GM18520 (cell line): ENCODE results near the gene HNRNPA2B1.
"Not testable (repeated sequence)": the region's sequence is repeated elsewhere in the genome, so short reads cannot be mapped to it uniquely, and the experiment has no call there.

Experiments
- ATAC-seq: cut with Tn5 transposase; IDR thresholded peaks from one replicate; pipeline ENCODE4 v1.9.1; 2021; ENCODE audit not compliant: unreplicated experiment

Gene HNRNPA2B1

DNA sequence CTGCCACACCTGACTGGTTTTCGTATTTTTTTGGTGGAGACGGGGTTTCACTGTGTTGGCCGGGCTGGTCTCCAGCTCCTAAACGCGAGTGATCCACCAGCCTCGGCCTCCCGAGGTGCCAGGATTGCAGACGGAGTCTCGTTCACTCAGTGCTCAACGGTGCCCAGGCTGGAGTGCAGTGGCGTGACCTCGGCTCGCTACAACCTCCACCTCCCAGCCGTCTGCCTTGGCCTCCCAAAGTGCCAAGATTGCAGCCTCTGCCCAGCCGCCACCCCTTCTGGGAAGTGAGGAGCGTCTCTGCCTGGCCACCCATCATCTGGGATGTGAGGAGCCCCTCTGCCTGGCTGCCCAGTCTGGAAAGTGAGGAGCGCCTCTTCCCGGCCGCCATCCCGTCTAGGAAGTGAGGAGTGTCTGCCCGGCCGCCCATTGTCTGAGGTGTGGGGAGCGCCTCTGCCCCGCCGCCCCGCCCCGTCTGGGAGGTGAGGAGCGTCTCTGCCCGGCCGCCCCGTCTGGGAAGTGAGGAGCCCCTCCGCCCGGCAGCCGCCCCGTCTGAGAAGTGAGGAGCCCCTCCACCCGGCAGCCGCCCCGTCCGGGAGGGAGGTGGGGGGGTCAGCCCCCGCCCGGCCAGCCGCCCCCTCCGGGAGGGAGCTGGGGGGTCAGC is 52.8 kb downstream of the HNRNPA2B1 start:
- not testable (repeated sequence) for ATAC-seq

DNA sequence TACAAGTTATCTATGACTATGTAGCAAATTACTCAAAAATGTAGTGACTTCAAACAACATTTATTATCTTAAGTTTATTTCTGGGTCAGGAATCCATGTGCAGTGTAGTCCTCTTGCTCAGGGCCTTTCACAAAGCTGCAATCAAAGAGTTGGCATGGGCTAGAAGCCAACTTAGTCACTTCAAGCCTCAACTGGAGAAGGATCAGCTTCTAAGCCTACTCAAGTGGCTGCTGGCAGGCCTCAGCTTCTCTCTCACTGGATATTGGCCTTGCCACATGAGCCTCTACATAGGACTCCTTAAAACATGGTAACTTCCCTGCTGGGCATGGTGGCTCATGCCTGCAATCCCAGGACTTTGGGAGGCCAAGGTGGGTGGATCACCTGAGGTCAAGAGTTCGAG is 53.5 kb downstream of the HNRNPA2B1 start:
- no peak for ATAC-seq

DNA sequence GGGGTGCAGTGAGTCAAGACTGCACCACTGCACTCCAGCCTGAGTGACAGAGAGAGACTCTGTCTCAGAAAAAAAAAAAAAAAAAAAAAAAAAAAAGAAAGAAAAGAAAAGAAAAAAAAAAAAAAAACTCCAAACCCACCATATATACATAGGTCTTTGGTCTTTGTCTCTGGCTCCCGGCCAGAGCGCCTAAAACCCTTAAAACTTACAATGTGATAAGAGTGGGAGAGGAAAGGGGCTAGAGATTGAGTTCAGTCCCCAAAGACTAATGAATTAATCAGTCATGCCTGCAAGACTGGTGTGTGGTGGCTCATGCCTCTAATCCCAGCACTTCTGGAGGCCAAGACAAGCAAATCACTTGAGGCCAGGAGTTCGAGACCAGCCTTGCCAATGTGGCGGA is 55.3 kb downstream of the HNRNPA2B1 start:
- ATAC-seq: no peak

DNA sequence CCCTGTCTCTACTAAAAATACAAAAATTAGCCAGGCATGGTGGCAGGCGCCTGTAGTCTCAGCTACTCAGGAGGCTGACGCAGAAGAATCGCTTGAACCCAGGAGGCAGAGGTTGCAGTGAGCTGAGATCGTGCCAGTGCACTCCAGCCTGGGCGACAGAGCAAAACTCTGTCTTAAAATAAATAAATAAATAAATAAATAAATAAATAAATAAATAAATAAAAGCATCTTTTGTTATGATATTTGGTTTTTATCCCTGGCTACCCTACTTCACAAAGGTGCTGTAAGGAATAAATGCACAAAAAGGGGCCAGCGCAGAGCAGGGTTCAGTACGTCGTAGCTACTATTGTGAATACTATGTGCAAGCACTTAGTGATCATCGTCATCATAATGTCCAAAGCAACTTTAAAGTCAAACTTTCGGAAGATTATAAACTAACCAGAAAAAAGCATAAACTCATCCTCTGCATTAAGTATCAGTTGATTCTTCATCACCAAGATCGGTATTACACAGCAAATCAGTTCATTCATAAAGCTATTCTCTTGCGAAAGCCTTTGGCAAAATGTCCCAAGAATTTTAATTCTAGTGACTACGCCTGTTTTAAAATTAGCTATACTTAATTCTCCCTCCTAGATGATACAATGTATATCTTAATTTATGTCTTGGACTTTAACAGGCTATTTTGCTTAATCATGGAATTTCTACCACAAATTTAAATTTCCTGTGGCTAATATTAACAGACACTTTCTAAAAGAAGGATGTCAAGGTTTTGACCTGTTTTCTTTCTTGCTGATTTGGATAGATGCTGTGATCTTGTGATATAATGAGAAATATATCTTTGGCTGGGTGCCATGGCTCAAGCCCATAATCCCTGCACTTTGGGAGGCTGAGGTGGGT is 56.1 kb downstream of the HNRNPA2B1 start:
- ATAC-seq: no peak

DNA sequence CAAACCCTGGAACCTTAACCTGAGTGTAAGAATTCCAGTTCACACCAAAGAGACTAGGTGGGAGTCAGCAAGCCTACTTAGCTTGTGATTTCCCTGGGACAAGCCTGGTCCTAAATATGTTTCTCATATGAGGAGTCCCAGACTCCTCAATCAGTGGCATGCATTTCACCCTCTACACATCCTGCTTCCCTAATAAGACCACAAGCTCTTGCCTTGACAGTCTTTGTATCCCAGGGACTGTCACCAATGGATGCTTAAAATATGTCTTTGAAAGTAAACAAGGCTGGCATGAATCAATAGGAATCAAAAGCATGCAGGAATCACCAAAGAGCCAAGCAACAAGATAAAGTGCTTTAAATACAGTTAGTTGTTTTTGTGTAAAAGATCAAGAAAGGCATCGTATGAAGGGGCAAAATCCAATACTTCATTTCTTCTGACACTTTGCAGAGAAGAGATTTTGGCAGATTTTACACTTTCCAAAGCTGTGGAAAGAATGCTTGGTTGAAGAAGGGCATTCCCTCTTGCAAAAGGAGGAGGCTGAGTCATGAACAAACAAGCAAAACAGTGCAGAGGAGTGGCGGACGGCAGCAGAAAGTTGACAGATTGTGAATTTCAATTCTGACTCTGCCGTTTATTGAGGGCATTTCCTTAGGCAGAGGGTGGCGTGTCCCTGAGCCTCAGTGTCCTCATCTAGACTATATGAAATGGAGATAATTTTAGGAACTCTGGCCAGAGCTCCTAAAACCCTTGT is 57.1 kb downstream of the HNRNPA2B1 start:
- no peak for ATAC-seq

DNA sequence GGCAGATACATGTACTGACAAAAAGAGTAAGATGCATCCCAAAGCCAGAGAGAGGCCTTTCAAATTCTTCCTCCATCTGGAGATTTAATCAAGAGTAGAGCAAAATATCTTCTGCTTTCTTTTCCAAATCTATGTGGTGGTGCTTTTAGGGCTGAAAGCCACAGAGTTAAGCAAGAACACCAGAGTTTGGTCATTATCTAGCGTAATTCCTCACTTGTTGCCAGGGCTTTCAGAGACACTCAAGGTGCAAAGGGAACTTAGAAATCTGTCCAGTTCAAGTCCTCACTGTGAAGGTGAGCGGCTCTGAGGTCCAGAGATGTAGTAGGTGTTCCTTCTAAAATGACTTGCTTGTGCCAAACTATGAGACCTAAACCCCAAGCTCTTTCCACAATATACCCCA is 59.5 kb downstream of the HNRNPA2B1 start:
- no peak for ATAC-seq

DNA sequence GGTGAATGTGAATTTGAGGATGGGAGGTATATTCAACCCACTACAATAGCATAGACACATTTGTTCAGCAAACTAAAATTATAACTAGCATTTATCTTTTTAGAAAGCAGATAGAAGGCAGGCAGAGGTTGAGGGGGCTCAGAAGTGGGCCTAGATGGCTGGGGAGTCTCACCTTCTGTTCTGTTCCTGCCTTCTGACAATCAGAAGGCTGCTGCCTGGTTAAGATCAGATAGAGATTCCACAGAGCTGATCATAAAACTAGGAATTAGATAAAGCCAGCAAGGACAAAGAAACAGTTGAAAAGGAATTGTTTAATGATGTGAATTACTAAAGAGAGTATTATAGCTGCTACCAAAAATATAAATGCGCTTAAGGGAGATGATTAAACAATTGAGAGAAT is 60.2 kb downstream of the HNRNPA2B1 start:
- no peak for ATAC-seq
